K562 (cell line): ENCODE data around the gene KAT7.

Experiments used
- CTCF ChIP-seq, 3 experiments: IDR thresholded peaks in 2 of 3; conservative IDR thresholded peaks in 1 of 3; 2 replicates each; pipeline ENCODE4 v1.5.1; 2011 to 2012; ENCODE audit warnings: low read length in 3 of 3, mild to moderate bottlenecking in 3 of 3, control low read depth in 2 of 3, improper control_type of control experiment in 1 of 3, inconsistent platforms in 1 of 3, low read depth in 1 of 3, mixed read lengths in 1 of 3, moderate library complexity in 1 of 3; ENCODE audit not compliant: insufficient read depth in 2 of 3
- KDM1A ChIP-seq, 2 experiments: fragments of 450-650 bp; IDR thresholded peaks; 2 replicates each; pipeline ENCODE4 v1.6.1; 2016; ENCODE audit warnings: mild to moderate bottlenecking in 2 of 2

GRCh38 chr17:49854126-49854525 lies 65.6 kb downstream of the KAT7 start:
- TF ChIP-seq KDM1A (IDR thresholded peaks at IDR 0.05) (no peak), CTCF (IDR thresholded peaks at IDR 0.05 in 2 of 3, conservative IDR thresholded peaks at IDR 0.05 in 1 of 3; ENCODE audit: insufficient read depth in 2 of 3, low read depth in 1 of 3, low read length in 3 of 3) (no peak)
